HL-60/S4 (cell line): ENCODE results near the gene PKNOX2.

Experiments used
- in situ Hi-C: fragments of 300-500 bp; cut with MboI; formaldehyde crosslinking; loops from 2 replicates; pipeline ENCODE4 v1.14.3; 2022; ENCODE audit warnings: low sequenced_read_pairs

PKNOX2 gene

GRCh38 chr11:125170001-125170509, 5.5 kb downstream of the PKNOX2 start:
- in situ Hi-C loops, result loop anchor here (25.0 kb wide), 1 partner anchor 192 kb away; no protein-coding TSS in a partner anchor

DNA sequence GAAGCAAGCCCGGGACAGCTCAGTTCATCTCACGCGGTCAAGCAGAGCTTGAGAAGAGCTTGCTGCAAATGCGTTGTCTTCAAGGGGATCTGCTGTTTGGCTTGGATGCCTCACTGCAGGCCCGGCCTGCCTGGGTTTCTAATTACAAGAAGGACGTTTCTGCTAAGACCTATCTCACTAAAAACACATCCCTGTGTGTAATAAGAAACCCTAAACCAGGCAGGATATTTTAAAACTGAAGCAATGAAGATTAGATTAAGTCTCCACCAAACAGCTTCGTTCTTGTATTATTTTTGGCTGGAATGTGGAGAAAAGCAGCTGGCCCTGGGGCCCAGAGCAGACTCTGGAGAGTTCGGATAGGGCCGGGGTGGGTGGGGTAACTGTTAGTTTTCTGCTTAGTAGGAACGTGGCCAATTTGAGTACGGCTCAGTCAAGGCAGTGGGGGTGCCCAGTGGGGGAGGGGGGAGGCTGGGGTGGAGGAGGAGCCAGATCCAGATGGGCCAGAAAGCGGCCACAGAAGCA, 6.0 kb downstream of the PKNOX2 start:
- in situ Hi-C loops, result loop anchor here (25.0 kb wide), 1 partner anchor 192 kb away; no protein-coding TSS in a partner anchor

GRCh38 chr11:125171974-125172373, 7.4 kb downstream of the PKNOX2 start:
- in situ Hi-C loops, result loop anchor here (25.0 kb wide), 1 partner anchor 190 kb away; no protein-coding TSS in a partner anchor

DNA sequence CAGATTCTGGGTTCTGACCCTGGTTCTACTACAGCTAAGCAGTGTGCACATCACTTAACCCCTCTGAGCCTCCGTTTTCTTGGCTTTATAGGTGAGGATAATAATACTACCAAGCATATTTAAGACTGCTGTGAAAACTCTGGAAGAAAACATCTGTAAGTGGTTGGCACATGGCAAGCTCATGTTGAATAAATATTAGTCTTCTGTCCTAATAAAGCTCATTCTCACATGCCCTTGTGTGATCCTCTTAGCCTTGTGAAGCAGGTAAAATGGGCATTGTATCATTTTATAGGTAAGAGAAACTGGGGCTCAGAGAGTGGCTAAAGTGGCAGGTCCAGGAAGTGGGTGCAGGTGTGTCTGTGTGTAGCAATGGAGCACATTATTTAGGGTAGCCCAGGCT, 8.5 kb downstream of the PKNOX2 start:
- in situ Hi-C loops, result loop anchor here (25.0 kb wide), 1 partner anchor 189 kb away; no protein-coding TSS in a partner anchor

DNA sequence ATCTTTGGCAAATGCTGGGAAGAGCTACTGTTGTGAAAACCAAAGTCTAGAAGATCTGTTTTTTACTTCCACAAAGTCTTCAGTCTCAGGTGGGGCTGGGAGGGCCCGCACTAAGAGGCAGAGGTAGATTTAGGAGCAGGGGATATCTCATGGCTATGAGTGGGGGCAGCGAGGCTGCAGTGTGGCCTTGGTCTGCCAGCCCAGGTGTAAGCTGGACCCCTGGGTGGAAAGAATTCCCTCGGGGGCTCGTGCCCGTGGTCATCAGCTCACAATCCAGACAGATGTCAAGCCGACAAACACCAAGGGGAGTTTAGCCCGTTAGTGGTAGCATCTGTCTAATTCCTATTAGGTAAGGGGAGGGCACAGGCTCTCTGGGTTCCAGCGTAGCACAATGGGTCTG, 9.0 kb downstream of the PKNOX2 start:
- in situ Hi-C loops, result loop anchor here (25.0 kb wide), 1 partner anchor 189 kb away; no protein-coding TSS in a partner anchor

DNA sequence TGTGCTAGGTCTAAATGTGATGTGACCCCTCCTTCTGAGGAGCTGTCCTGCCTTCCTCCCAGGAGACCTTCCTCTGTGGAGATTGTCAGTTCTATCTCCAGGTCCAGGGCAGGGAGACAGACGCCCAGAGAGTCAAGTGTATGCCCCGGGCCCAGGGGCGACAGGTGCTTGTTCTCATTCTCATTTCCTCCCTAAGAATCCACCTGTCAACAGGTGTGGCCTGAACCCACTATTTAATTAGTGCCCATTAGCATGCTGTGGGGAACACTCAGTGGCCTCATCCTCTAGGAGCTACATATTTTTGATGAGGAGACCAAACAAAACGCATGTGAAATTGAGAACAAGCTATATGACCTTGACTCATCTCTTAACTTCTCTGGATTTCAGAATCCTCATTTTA, 9.5 kb downstream of the PKNOX2 start:
- in situ Hi-C loops, result loop anchor here (25.0 kb wide), 1 partner anchor 188 kb away; no protein-coding TSS in a partner anchor

GRCh38 chr11:125174686-125175085, 10.1 kb downstream of the PKNOX2 start:
- in situ Hi-C loops, result loop anchor here (25.0 kb wide), 2 partner anchors 113 to 188 kb away; no protein-coding TSS in a partner anchor

DNA sequence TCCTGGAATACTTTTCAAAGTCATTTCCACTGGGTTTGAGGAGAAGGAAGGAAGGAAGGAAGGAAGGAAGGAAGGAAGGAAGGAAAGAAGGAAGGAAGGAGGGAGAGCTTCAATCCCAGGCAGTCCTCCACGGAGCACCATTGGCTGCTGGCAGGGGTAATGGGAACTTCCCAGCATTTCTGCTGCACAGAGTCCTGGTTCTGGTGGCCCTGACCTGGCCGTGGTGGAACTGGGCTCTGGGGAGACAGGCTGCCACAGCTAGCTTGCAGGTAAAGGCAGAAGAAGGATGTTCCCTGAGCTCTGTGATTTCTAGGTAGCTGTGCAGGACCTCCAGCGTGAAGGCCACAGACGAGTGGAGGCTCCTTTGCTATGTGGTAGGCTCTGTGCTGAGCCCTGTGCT, 10.6 kb downstream of the PKNOX2 start:
- in situ Hi-C loops, result loop anchor here (25.0 kb wide), 1 partner anchor 112 kb away; no protein-coding TSS in a partner anchor

GRCh38 chr11:125175896-125176575, 11.5 kb downstream of the PKNOX2 start:
- in situ Hi-C loops, result loop anchor here (25.0 kb wide), 1 partner anchor 111 kb away; no protein-coding TSS in a partner anchor

DNA sequence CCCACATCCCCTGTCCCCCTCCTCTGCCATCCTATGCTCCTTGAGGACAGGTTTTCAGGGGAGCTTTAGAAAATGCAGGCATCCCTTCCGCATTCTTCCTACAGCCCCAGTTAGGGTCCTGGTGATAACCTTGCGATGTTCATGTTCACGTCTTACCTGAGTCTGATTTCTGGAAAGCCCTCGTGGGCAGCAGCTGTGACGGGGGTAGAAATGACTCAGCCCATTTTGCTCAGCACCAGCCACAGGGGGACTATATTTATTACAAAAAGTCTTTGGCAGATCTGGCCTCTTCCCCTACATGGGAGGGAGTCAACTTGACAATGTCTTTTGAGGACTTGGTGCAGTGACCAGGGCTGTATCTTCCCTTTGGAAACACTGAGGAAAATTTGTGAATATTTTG, 12.3 kb downstream of the PKNOX2 start:
- in situ Hi-C loops, result loop anchor here (25.0 kb wide), 1 partner anchor 110 kb away; no protein-coding TSS in a partner anchor

- in situ Hi-C loops, result loop anchor here (25.0 kb wide), 1 partner anchor 110 kb away; no protein-coding TSS in a partner anchor
These were observed 13.0 kb downstream of the PKNOX2 start for GRCh38 chr11:125177543-125177942.

GRCh38 chr11:125179346-125179745, 14.8 kb downstream of the PKNOX2 start:
- in situ Hi-C loops, result loop anchor here (25.0 kb wide), 1 partner anchor 108 kb away; no protein-coding TSS in a partner anchor

GRCh38 chr11:125179895-125180294, 15.3 kb downstream of the PKNOX2 start:
- in situ Hi-C loops, result loop anchor here (25.0 kb wide), 1 partner anchor 107 kb away; no protein-coding TSS in a partner anchor

DNA sequence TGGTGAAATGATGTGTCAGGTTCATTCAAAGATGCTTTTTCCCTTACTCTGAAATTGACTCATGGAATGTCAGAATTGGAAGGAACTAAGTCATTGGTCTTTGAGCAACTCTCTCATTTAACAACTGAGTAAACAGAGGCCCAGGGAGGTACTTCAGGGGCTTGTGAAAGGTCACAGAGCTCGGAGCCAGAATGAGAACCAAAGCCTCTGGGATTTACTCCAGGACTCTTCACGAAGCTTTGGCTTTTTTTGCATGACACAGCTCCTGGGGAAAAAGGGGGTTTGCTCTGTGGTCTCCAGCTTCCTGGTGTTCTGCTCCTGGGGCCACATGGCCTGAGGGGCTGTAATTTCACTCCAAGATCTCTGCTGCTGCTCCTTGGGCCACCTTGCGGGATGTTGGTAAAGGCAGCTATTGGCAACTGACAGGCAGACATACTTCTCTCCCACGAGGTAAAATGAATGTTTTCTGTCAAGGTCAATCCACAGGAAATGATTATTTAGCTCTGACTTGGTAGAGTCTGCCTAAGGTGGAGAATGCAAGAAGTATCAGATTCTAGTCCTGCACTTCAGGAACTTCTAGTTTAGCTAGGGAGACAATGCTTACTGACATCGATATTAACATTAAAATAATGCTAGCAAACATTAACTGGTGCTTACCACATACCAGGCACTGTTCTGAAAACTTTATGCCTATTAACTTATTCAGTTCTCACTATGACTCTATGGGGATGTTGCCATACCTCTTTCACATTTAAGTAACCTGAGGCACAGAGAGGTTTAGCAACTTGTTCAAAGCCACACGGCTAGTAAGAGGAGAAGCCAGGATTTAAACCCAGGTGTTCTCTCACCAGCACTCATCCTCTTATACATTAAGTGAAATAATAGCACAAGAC, 16.1 kb downstream of the PKNOX2 start:
- in situ Hi-C loops, result loop anchor here (25.0 kb wide), 1 partner anchor 107 kb away; no protein-coding TSS in a partner anchor

DNA sequence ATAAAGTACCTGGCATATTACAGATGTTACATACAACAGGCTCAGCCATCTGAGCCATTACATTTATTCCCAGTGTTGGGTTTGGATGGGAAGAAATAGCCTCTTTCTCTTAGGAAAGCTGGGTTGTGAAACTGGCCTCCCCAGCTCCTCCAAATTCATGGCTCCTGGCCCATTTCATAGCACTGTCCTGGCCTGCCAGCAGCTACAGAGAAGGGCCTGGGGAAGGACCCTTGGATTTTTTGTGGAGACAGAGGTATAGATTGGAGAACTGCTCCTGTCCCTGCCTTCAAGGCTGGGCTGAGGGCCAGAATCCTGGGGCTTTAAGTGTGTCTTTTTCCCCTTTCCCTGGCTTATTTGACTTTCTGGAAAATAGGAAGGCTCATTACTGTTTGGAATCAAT, 18.0 kb downstream of the PKNOX2 start:
- in situ Hi-C loops, result loop anchor here (25.0 kb wide), 1 partner anchor 105 kb away; no protein-coding TSS in a partner anchor

DNA sequence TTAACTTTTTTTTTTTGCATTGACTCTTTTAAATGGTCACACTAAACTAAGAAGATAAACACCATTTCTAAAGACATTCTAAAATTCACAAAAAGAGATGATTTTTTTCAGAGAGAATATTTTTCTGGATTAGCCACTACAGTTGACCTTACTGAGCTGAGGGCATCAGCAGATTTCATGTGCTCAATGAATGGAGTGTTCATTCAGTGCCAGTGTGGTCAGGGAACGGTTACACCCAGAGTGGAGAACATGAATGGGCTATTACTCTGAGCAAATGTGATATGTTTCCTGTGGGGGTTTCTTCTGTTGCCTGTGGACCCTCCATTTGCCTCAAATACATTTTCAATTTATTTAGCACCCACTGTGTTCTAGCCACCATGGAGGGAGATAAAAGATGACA, 19.1 kb downstream of the PKNOX2 start:
- in situ Hi-C loops, result loop anchor here (25.0 kb wide), 1 partner anchor 104 kb away; no protein-coding TSS in a partner anchor

DNA sequence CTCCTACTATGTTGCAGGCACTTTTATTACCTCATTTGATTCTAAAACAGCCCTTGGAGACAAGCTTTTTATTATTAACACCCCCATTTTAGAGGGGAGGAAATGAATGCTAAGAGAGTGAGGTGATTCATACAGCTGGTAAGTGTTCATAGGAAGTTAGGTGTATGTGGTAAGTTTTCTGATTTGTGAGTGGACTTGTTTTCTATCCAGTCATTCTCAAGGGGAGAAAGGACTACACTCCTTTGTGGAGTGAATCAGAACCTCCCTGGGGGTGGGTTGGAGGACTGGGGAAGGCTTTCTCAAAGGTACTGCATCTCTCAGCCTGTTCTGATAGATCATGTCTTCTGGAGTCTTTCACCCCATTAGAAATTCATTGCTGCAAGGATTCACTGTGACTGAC, 23.5 kb downstream of the PKNOX2 start:
- in situ Hi-C loops, result loop anchor here (25.0 kb wide), 1 partner anchor 99 kb away; no protein-coding TSS in a partner anchor

DNA sequence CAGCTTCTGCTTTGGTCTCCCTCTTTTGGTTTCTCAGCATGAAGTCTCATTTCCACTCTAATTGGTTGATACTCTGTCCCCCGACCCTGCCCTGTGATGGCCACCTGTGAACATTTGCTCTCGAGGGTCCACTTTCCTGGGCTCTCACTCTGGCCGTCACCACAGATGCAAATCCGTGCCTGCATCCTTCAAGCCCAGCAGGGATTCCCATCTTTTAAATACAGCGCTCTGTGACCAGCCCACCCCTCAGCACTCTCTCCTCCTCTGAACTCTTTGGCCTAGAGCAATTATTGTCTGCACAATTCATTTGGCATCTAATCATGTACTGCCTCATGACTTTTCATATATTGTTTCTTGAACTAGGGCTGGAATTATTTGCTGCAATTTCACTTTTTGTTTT, 26.0 kb downstream of the PKNOX2 start:
- in situ Hi-C loops, result loop anchor here (25.0 kb wide), 1 partner anchor 97 kb away; no protein-coding TSS in a partner anchor

DNA sequence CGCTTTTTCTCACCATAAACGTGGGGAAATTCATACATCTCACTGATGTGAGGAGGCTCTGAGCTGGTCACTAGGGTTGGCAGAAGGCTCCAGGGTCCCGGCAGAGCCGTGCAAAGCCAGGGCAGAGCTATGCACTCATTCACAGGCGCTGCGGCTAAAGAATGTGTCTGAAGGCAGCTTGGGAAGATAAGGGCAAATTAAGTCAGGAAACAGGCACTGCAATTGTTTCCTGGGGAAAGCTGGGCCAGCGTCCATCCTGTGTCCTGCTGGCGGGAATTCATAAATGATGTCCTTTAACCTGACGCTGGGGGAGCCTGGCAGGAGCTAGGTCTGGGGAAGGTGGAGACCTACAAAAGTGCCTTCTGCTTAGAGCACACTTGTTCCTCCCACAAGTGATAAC, 27.6 kb downstream of the PKNOX2 start:
- in situ Hi-C loops, result loop anchor here (25.0 kb wide), 1 partner anchor 95 kb away; no protein-coding TSS in a partner anchor
